Caco-2 (cell line): Measurements from ENCODE around the gene KHDC3L. TPM values are rescaled to one million over a fixed set of nuclear protein-coding genes. Genes with fewer than 3 reads are reported as not detected.

Source experiments
- BruUV-seq: library from RNA; stranded (reverse); fragments of 400-500 nt; replicated peaks from 2 replicates; lab custom pipeline; 2021; lab: Mats Ljungman, UMichigan
- CTCF ChIA-PET: fragments of 300-600 bp; sonication (Branson Sonifier 250); formaldehyde crosslinking; loops from one replicate; lab custom pipeline; 2022; ENCODE audit warnings: antibody characterized with exemption; lab: Charles Lee
- POLR2A ChIA-PET: fragments of 300-600 bp; sonication (Branson Sonifier 250); formaldehyde crosslinking; loops from one replicate; lab custom pipeline; 2022; ENCODE audit warnings: antibody characterized with exemption; lab: Charles Lee
- DNase-seq, 2 experiments: peaks; one replicate each; pipeline versions ENCODE4 v3.0.0 to v3.0.0-alpha.2; 2020 to 2022
- H3K27me3 ChIP-seq: replicated peaks from 2 replicates; pipeline ENCODE4 v1.6.0; 2011; ENCODE audit warnings: low read length; ENCODE audit not compliant: control insufficient read depth, insufficient read depth
- H3K36me3 ChIP-seq: 2 replicates; pipeline ENCODE4 v1.5.1; 2011; ENCODE audit warnings: low read length; ENCODE audit not compliant: control insufficient read depth, insufficient read depth
- H3K4me1 ChIP-seq: fragments of 250-450 bp; sonication (Bioruptor Pico); 2 replicates; pipeline ENCODE4 v1.5.1; 2020; ENCODE audit warnings: mild to moderate bottlenecking
- H3K4me3 ChIP-seq: 2 replicates; pipeline ENCODE4 v1.5.1; 2011; ENCODE audit warnings: low read depth, mild to moderate bottlenecking, control low read depth, low read length
- H3K9me3 ChIP-seq: fragments of 250-450 bp; sonication (Bioruptor Pico); 2 replicates; pipeline ENCODE4 v1.5.1; 2020; ENCODE audit warnings: mild to moderate bottlenecking, moderate library complexity
- H3K27ac Mint-ChIP-seq: one replicate; pipeline ENCODE4 v1.8.0; 2022; ENCODE audit warnings: mixed read lengths; ENCODE audit not compliant: unreplicated experiment
- H3K27me3 Mint-ChIP-seq: one replicate; pipeline ENCODE4 v1.8.0; 2022; ENCODE audit warnings: mixed read lengths; ENCODE audit not compliant: insufficient read depth, unreplicated experiment
- H3K36me3 Mint-ChIP-seq: one replicate; pipeline ENCODE4 v1.8.0; 2022; ENCODE audit warnings: mild to moderate bottlenecking, mixed read lengths; ENCODE audit not compliant: insufficient read depth, unreplicated experiment
- H3K4me1 Mint-ChIP-seq: one replicate; pipeline ENCODE4 v1.8.0; 2022; ENCODE audit warnings: low read depth, mixed read lengths; ENCODE audit not compliant: unreplicated experiment
- H3K4me3 Mint-ChIP-seq: one replicate; pipeline ENCODE4 v1.8.0; 2022; ENCODE audit warnings: mild to moderate bottlenecking, moderate library complexity, mixed read lengths; ENCODE audit not compliant: unreplicated experiment
- H3K9me3 Mint-ChIP-seq: one replicate; pipeline ENCODE4 v1.8.0; 2022; ENCODE audit warnings: mixed read lengths; ENCODE audit not compliant: unreplicated experiment
- CTCF ChIP-seq, 2 experiments: fragments of 200-600 bp in 1 of 2; IDR thresholded peaks; 1 replicate in 1 of 2; 2 replicates in 1 of 2; pipeline versions ENCODE4 v1.5.1 to v1.8.0; 2011 to 2022; ENCODE audit warnings: antibody characterized with exemption in 1 of 2, control low read depth in 1 of 2, inconsistent platforms in 1 of 2, low read depth in 1 of 2, low read length in 1 of 2, mild to moderate bottlenecking in 1 of 2, moderate library complexity in 1 of 2; ENCODE audit not compliant: insufficient read depth in 1 of 2, severe bottlenecking in 1 of 2, unreplicated experiment in 1 of 2
- intact Hi-C: fragments of 100-400 bp; cut with micrococcal nuclease; formaldehyde crosslinking; loops from one replicate; pipeline ENCODE4 v1.10.0; 2022; ENCODE audit not compliant: unreplicated experiment
- total RNA-seq: library from RNA; stranded (reverse); gene quantifications from 2 replicates; pipeline ENCODE4 v1.2.3, GENCODE V29; 2022

Gene KHDC3L
- total RNA-seq, 1 experiment from 2014 or later: not detected

GRCh38 chr6:73364549-73364948 is 2.1 kb downstream of the KHDC3L start:
- CTCF ChIA-PET: no interaction called here
- no peak overlapping the region for H3K4me3 ChIP-seq
- POLR2A ChIA-PET: no interaction called here
- H3K4me3 Mint-ChIP-seq: no peak overlapping the region
- TF ChIP-seq CTCF (IDR thresholded peaks at IDR 0.05; ENCODE audit: insufficient read depth in 1 of 2, low read depth in 1 of 2, low read length in 1 of 2, severe bottlenecking in 1 of 2, unreplicated experiment in 1 of 2): no peak
- no peaks in the 10 kb centered on the region for H3K36me3 ChIP-seq
- no peak overlapping the region for H3K27ac Mint-ChIP-seq
- no peaks in the 10 kb centered on the region for H3K4me1 Mint-ChIP-seq
- intact Hi-C loops: no loop called here
- no TSS peak for BruUV-seq
- DNase-seq: no peak
- H3K27me3 Mint-ChIP-seq: no peaks in the 10 kb centered on the region
- H3K9me3 ChIP-seq: no peaks in the 10 kb centered on the region
- no peaks in the 10 kb centered on the region for H3K27me3 ChIP-seq
- no peaks in the 10 kb centered on the region for H3K4me1 ChIP-seq
- no peaks in the 10 kb centered on the region for H3K36me3 Mint-ChIP-seq
- H3K9me3 Mint-ChIP-seq: no peaks in the 10 kb centered on the region

- H3K9me3 ChIP-seq: no peaks in the 10 kb centered on the region
- no peaks in the 10 kb centered on the region for H3K27me3 ChIP-seq
- no peaks in the 10 kb centered on the region for H3K36me3 ChIP-seq
- no peaks in the 10 kb centered on the region for H3K4me1 ChIP-seq
- Mint-ChIP-seq H3K4me1 (no peaks in the 10 kb centered on the region), H3K27me3 (no peaks in the 10 kb centered on the region), H3K4me3 (no peak overlapping the region), H3K9me3 (no peaks in the 10 kb centered on the region), H3K36me3 (no peaks in the 10 kb centered on the region), H3K27ac (no peak overlapping the region)
- no peak for TF ChIP-seq CTCF (IDR thresholded peaks at IDR 0.05; ENCODE audit: insufficient read depth in 1 of 2, low read depth in 1 of 2, low read length in 1 of 2, severe bottlenecking in 1 of 2, unreplicated experiment in 1 of 2)
- no peak for DNase-seq
- no peak overlapping the region for H3K4me3 ChIP-seq
- CTCF ChIA-PET: no interaction called here
- intact Hi-C loops: no loop called here
- POLR2A ChIA-PET: no interaction called here
- no TSS peak for BruUV-seq
Measured at GRCh38 chr6:73367761-73368355, 5.4 kb downstream of the KHDC3L start.

GRCh38 chr6:73368675-73369074 is 6.2 kb downstream of the KHDC3L start:
- no peaks in the 10 kb centered on the region for H3K9me3 ChIP-seq
- no peak overlapping the region for H3K27ac Mint-ChIP-seq
- CTCF ChIA-PET: no interaction called here

More at GRCh38 chr6:73368675-73369074, 6.2 kb downstream of the KHDC3L start:
- Histone ChIP-seq H3K27me3 (no peaks in the 10 kb centered on the region), H3K4me1 (no peaks in the 10 kb centered on the region), H3K36me3 (no peaks in the 10 kb centered on the region), H3K4me3 (no peak overlapping the region)
- intact Hi-C loops: no loop called here
- H3K4me3 Mint-ChIP-seq: no peak overlapping the region
- no TSS peak for BruUV-seq
- no peaks in the 10 kb centered on the region for H3K36me3 Mint-ChIP-seq
- no peaks in the 10 kb centered on the region for H3K9me3 Mint-ChIP-seq
- no peak for DNase-seq
- no peaks in the 10 kb centered on the region for H3K27me3 Mint-ChIP-seq
- POLR2A ChIA-PET: no interaction called here
- no peak for TF ChIP-seq CTCF (IDR thresholded peaks at IDR 0.05; ENCODE audit: insufficient read depth in 1 of 2, low read depth in 1 of 2, low read length in 1 of 2, severe bottlenecking in 1 of 2, unreplicated experiment in 1 of 2)
- no peaks in the 10 kb centered on the region for H3K4me1 Mint-ChIP-seq
